ENCODE data around the gene FRS3.
"Not testable (repeated sequence)": the region's sequence is repeated elsewhere in the genome, so short reads cannot be mapped to it uniquely, and the experiment has no call there.

DNA sequence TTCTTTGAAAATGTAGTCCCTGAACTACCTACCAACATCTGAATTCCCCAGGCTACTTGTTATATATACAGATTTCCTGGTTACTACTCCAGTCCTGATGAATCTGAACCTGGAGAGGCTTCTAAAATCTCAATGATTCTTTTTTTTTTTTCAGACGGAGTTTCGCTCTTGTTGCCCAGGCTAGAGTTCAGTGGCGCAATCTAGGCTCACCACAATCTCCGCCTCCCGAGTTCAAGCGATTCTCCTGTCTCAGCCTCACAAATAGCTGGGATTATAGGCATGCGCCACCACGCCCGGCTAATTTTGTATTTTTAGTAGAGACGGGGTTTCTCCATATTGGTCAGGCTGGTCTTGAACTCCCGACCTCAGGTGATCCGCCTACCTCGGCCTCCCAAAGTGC is 32.2 kb upstream of the FRS3 start:
- TF ChIP-seq, protein P1, sequence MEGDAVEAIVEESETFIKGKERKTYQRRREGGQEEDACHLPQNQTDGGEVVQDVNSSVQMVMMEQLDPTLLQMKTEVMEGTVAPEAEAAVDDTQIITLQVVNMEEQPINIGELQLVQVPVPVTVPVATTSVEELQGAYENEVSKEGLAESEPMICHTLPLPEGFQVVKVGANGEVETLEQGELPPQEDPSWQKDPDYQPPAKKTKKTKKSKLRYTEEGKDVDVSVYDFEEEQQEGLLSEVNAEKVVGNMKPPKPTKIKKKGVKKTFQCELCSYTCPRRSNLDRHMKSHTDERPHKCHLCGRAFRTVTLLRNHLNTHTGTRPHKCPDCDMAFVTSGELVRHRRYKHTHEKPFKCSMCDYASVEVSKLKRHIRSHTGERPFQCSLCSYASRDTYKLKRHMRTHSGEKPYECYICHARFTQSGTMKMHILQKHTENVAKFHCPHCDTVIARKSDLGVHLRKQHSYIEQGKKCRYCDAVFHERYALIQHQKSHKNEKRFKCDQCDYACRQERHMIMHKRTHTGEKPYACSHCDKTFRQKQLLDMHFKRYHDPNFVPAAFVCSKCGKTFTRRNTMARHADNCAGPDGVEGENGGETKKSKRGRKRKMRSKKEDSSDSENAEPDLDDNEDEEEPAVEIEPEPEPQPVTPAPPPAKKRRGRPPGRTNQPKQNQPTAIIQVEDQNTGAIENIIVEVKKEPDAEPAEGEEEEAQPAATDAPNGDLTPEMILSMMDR (IDR thresholded peaks at IDR 0.05), result not testable (repeated sequence)
- TF ChIP-seq POLR2A (IDR thresholded peaks at IDR 0.05), result not testable (repeated sequence)
